GM10266 (cell line): Measurements from ENCODE around the gene CNOT8.

ENCODE experiments used
- DNase-seq: peaks from one replicate; pipeline ENCODE4 v3.0.0; 2012; ENCODE audit errors: extremely low spot score
- TF ChIP-seq, protein P1 (sequence below): IDR thresholded peaks from 2 replicates; pipeline ENCODE4 v1.5.1; 2012; ENCODE audit warnings: mild to moderate bottlenecking, low read depth; ENCODE audit not compliant: control insufficient read depth, insufficient read depth; ENCODE audit errors: missing control alignments

CNOT8 gene

DNA sequence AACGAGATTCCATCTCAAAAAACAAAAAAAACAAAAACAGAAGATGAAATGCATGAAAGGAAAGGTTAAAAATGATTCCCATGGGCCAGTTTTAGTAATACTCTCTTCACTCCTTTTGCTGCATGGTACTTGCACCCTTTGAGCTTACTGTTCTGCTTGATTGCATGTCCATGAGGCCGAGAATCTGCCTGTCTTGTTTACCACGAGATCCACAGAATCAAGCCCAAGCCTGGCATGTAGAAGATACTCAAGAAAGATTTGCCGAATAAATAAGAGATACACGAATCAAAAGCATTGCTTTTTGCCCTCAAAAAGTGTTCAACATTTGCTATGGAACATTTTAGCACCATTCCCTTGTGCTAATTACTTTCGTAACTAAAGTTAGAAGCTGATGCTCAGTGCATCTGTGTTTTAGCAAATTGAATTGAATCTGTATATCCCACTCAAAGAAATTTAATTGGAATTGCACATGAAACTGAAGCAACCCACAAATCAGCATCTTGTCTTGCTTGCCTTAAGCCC is 9.1 kb upstream of the CNOT8 start:
- no peak for DNase-seq
- TF ChIP-seq, protein P1, sequence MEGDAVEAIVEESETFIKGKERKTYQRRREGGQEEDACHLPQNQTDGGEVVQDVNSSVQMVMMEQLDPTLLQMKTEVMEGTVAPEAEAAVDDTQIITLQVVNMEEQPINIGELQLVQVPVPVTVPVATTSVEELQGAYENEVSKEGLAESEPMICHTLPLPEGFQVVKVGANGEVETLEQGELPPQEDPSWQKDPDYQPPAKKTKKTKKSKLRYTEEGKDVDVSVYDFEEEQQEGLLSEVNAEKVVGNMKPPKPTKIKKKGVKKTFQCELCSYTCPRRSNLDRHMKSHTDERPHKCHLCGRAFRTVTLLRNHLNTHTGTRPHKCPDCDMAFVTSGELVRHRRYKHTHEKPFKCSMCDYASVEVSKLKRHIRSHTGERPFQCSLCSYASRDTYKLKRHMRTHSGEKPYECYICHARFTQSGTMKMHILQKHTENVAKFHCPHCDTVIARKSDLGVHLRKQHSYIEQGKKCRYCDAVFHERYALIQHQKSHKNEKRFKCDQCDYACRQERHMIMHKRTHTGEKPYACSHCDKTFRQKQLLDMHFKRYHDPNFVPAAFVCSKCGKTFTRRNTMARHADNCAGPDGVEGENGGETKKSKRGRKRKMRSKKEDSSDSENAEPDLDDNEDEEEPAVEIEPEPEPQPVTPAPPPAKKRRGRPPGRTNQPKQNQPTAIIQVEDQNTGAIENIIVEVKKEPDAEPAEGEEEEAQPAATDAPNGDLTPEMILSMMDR, result no peak

DNA sequence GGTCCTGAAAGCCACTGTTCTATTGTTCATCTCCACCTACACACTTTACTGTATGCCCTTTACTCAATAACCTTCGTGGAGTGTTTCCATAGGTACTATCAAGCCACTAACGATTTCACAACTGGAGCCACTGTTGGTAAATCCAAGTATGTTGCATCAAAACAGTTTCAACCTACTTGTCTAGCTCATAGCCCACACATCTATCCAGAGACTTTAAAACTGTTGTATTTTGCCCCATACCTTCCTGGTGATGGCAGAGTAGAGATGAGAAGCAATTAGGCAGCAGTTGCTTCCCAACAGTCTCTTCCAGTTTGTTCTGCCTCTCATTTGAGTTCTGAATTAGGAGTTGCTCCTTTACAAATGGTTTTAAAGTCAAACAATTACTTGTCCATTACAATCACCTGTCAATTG is 8.6 kb upstream of the CNOT8 start:
- DNase-seq, result no peak

DNA sequence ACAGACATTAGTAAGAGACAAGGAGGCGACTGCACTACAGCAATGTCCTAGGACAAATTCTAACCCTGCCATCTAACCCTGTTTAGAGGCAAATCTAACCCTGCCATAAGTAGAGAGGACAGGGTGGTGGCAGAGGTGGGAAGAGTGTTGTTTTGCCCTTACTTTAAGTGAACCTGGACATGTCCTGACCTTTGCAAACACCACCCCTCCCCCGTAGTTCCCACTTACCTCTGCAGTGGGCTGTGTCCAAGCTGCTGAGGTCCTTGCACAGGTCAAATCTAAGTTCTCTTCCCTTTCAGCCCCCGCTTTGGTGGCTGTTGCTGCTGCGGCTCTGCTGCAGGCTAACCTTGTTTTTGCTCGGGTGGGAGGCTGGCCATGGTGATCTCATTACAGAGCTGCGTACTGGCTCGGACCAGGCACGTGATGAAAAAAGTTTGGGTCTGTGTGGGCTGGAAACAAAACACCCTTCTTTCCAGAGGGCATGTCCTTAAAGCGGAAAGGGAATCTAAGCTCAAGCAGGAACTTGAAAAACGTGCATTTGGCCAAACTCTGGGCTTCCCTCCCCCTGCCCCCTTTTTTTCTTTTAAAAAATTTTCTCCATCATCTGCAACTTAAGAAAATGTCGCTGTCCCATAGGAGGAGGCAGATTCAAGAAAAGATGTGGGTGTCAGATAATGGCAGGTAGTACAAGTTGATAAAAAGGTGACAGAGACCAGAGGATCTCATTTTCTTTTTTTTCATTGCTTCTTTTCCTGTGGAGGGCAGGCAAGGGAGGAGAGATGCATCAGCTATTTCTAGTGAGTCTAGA is 8.0 kb upstream of the CNOT8 start, which contains the start of gene FAXDC2:
Gene FAXDC2 (minus strand): TSS at position 349 of the 808 bp plus-strand sequence. CDS start 12,425 bp downstream, outside the sequence.
- no peak for DNase-seq
- TF ChIP-seq, protein P1, result no peak

More for the DNA sequence above, 8.6 kb upstream of the CNOT8 start:
- TF ChIP-seq, protein P1, result no peak

DNA sequence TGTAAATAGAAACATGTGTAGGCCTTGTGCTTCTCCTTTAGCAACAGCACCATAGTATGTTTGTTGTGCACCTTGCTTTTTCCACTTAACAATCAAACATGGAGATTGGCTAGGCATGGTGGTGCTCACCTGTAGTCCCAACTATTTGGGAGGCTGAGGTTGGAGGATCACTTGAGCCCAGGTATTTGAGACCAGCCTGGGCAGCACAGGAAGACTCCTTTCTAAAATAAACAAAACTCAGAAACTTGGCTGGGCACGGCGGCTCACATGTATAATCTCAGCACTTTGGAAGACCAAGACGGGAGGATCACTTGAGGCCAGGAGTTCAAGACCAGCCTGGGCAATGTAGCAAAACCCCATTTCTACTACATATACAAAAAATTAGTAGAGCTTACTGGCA is 7.1 kb upstream of the CNOT8 start:
- no peak for DNase-seq
- TF ChIP-seq, protein P1, result no peak

DNA sequence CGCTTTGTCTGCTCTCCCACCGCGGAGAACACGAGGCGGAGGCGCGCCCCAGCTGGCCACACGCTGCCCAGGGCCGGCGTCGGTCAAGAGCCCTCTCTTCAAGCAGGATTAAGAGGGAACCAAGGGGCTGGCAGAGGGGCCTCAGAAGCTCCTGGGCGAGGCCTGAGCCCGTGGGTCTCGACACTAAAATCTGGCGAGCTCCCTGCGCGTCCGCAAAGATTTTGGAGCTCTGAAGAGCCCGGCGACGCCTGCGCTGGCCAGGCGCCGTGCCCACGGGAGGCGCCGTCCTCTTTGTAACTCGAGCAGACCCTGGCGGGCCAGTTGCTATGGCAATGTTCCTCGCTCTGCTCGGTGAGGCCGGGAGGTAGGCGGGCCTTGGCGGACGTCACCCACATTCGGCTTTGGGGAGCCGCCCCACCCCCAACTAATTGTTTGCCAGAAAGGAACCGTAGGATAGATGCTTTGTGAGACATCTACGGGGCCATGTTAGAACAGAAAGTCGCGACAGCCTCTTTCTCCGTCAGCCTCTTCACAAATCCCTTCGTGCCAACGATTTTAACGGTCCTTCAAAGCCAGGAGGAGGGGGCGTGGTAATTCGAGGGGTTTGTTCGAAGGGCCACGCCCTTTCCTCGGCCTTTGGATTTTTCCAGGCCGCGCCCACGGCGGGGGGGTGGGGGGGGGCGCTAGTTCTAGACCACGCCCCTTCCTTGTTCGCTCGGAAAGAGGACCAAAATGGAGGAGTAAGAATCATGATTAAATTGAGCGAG is 714 bp upstream of the CNOT8 start:
- DNase-seq, result peak; percentile 86
- TF ChIP-seq, protein P1, result peak; percentile 1

DNA sequence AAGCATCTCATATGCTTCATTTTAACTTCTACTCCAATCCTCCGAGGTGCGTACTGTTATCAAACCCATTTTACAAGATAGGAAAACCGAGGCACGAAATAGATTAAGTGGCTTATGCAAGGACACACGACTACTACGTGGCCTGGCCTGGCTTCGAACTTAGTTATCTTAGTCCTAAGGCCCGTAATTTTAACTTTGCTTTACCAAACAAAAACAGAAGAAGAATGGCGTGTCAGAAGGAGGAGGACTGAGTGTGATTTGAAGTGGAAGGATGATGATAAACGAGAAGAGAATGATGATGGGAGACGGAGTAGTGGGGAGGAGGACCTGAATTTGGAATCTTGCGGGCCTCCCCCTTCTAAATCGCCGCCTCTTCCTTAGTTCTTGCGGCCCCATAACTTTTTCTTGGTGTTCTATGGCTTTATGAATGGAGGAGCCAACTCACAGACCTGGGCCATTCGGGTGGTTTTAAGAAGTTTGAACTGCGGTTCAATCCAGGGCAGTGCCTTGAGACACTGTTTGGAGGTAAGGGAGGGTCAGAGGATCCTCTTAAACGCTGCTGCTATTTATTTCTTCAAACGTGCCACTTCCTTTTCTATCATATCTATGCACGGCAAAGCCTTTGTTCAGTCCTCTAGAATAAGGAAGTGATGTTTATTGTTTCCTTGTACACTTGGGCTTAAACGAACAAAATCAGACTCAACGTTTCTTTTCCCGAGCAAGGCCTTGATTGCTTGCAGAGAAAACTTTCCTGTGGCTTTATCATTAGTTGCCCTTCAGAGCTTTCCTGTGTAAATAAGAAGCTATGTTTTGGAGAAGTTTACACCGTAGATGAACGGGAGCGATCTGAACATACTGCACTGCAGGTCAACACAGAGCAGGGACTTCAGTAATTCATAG is 795 bp downstream of the CNOT8 start:
- no peak for DNase-seq
- TF ChIP-seq, protein P1, result no peak
